WI38 (cell line): ENCODE results near the gene GHRHR.

Source experiments
- H3K4me3 ChIP-seq: 2 replicates; pipeline ENCODE4 v1.5.1; 2011; ENCODE audit warnings: low read depth, mild to moderate bottlenecking, control low read depth, low read length
- CTCF ChIP-seq: IDR thresholded peaks from 2 replicates; pipeline ENCODE4 v1.5.1; 2012; ENCODE audit warnings: low read depth, mild to moderate bottlenecking, control low read depth, low read length

Gene GHRHR

GRCh38 chr7:30923774-30924413 lies 39.9 kb upstream of the GHRHR start:
- H3K4me3 ChIP-seq, result no peak overlapping the region
- no peak for TF ChIP-seq CTCF

GRCh38 chr7:30924624-30925023 lies 39.1 kb upstream of the GHRHR start:
- TF ChIP-seq CTCF, result no peak
- H3K4me3 ChIP-seq, result no peak overlapping the region

DNA sequence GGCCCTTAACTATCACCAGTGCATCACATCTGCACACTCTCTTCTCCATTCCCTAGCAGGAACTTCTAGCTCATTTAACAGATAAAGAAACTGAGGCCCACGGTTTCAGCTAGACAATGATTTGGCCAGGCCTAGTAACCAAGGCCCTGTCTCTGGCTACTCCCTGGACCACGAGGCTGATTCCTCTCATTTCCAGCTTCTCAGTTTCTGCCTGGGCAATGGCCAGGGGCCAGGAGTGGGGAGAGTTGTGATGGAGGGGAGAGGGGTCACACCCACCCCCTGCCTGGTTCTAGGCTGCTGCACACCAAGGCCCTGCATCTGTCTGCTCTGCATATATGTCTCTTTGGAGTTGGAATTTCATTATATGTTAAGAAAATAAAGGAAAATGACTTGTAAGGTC lies 38.6 kb upstream of the GHRHR start:
- no peak for TF ChIP-seq CTCF
- H3K4me3 ChIP-seq, result no peak overlapping the region

DNA sequence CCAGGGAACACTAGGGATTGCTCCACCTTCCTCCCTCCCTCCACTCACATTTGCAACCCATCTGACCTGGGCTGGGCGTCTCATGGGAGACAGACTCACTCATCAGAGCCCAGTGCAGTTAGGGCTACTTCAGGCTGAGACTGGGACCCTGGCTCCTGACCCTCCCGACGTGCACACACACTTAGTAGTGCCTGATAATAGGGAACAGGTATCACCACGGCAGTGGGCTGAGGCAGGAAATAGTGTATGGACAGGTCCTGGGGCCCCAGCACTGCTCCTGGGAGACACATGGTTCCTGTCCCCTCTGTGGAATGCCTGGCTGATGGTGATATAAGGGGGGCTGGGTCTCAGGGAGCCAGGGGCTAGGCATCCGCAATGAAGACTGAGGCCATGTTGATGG lies 37.8 kb upstream of the GHRHR start:
- no peak for TF ChIP-seq CTCF
- no peak overlapping the region for H3K4me3 ChIP-seq

GRCh38 chr7:30926313-30926712 lies 37.4 kb upstream of the GHRHR start:
- no peak overlapping the region for H3K4me3 ChIP-seq
- no peak for TF ChIP-seq CTCF

DNA sequence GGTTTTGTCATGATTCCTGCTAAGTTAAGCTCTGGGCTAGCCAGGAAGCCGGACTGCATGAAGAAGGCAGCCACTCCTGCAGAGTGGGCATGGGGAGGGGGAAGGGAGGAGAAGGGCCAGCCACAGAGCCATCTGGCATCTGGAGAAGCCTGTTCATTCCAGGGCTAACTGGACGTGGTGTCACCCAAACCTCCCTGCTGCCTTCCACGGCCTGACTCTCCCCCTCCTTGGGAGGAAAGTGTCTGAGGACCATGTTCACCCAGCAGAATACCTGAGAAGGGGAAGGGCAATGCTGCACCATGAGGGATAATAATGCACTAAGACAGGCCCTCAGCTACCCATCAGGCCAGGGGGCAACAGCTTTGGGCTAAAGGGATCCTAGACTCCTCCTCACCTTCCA lies 36.7 kb upstream of the GHRHR start:
- H3K4me3 ChIP-seq, result no peak overlapping the region
- no peak for TF ChIP-seq CTCF

DNA sequence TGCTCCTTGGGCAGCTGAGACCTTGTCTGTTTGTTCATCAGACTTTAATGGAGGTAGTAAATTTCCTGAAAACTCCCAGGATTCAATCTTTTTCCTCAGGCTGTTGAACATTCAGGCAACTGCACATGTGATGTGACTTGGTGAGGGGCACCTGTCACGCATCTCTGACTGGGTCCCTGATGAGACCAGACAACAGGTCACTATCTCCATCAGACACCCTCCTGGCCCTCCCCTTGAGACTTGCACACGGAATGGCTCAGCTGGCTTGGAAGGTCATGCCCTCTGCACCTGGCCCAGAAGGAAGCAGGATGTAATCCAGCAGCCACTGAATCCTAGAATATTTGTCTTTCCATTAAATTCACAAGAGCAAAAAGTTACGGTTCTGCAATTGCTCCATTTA lies 36.2 kb upstream of the GHRHR start:
- H3K4me3 ChIP-seq, result no peak overlapping the region
- no peak for TF ChIP-seq CTCF
